Esophagus muscularis mucosa (tissue), 4 donors: ENCODE results near the gene CHRND.

ENCODE experiments used
- EP300 ChIP-seq: sonication (generic); formaldehyde crosslinking; IDR thresholded peaks from one replicate; pipeline ENCODE4 v1.6.1; 2017; ENCODE audit warnings: antibody characterized with exemption
- POLR2A ChIP-seq: fragments of 450-650 bp; IDR thresholded peaks from one replicate; pipeline ENCODE4 v1.6.1; 2017; ENCODE audit warnings: antibody characterized with exemption, moderate library complexity, mild to moderate bottlenecking, low read depth
- POLR2AphosphoS5 ChIP-seq, 2 donors: sonication (generic); formaldehyde crosslinking; IDR thresholded peaks; one replicate each; pipeline ENCODE4 v1.6.1; 2017; ENCODE audit warnings: antibody characterized with exemption in 2 of 2
- TF ChIP-seq, protein P1 (sequence below), 3 experiments: fragments of 200-600 bp in 2 of 3; fragments of 450-650 bp in 1 of 3; sonication (generic) in 2 of 3; IDR thresholded peaks; one replicate each; pipeline ENCODE4 v1.5.1; 2017 to 2019; ENCODE audit warnings: antibody characterized with exemption in 3 of 3, mild to moderate bottlenecking in 2 of 3, moderate library complexity in 1 of 3

DNA sequence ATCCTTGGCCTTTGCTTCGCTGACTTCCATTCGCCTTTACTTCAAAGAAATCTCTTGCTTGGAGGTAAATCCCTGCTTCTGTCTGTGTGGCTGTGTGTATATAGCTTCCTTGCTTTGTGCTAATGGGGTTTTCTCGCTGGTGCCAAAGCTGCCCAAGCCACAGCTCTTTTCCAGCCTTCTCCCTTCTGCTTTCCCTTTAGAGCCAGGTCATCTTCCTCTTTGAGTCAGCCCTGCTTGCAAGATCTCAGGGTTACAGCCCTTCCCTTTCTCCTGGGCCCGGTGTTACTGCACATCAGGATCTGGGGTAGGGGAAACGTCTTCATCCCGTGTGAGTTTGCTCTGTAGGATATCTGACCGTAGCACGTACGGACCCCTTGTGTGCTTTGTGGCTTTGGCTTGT, 43.6 kb downstream of the CHRND start:
- no peak for TF ChIP-seq EP300
- TF ChIP-seq, protein P1, sequence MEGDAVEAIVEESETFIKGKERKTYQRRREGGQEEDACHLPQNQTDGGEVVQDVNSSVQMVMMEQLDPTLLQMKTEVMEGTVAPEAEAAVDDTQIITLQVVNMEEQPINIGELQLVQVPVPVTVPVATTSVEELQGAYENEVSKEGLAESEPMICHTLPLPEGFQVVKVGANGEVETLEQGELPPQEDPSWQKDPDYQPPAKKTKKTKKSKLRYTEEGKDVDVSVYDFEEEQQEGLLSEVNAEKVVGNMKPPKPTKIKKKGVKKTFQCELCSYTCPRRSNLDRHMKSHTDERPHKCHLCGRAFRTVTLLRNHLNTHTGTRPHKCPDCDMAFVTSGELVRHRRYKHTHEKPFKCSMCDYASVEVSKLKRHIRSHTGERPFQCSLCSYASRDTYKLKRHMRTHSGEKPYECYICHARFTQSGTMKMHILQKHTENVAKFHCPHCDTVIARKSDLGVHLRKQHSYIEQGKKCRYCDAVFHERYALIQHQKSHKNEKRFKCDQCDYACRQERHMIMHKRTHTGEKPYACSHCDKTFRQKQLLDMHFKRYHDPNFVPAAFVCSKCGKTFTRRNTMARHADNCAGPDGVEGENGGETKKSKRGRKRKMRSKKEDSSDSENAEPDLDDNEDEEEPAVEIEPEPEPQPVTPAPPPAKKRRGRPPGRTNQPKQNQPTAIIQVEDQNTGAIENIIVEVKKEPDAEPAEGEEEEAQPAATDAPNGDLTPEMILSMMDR (IDR thresholded peaks at IDR 0.05): no peak
- no peak for TF ChIP-seq POLR2AphosphoS5 (IDR thresholded peaks at IDR 0.05)
- TF ChIP-seq POLR2A: no peak
